Retina (tissue), 1 donor: Measurements from ENCODE around the gene KIAA0040.

Experiments
- DNase-seq: peaks from one replicate; pipeline ENCODE4 v3.0.0-alpha.2; 2016

Gene KIAA0040

GRCh38 chr1:175192630-175193526 lies at the start of gene KIAA0040:
Gene KIAA0040, minus strand, starts transcription at chr1:175192776. Its CDS starts 31,763 bp downstream, at chr1:175161013.
- peak; percentile 54 for DNase-seq

DNA sequence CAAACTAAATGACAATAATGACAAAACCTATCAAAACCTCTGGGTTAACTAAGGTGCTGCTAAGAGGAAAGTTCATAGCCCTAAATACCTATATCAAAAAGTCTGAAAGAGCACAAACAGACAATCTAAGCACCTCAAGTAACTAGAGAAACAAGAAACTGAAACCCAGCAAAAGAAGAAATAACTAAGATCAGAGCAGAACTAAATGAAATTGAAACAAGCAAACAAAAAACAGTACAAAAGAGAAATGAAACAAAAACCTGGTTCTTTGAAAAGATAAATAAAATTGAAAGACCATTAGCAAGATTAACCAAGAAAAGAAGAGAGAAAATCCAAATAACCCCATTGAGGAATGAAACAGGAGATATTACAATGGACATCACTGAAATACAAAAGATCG lies 44.8 kb upstream of the KIAA0040 start:
- DNase-seq = no peak

- no peak for DNase-seq
Measured at GRCh38 chr1:175234639-175235038, 42.1 kb upstream of the KIAA0040 start.

DNA sequence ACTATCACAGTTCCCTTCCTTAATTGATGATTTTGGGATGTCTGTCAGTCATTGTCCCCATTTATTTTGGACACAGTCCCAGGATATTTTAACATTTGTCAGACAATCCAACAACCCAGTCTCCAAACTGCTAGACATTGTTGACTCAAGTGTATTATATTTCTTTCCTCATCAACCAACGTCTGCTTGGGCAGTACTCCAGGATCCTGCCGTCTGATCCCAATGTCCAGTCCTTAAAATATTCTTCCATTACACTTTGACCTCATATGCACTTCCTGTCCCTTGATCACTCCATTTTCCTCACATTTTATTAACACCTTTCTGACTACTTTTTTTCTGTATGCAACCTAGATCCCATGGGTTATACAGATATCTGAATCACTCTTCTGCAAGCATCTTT lies 39.8 kb upstream of the KIAA0040 start:
- DNase-seq = no peak

DNA sequence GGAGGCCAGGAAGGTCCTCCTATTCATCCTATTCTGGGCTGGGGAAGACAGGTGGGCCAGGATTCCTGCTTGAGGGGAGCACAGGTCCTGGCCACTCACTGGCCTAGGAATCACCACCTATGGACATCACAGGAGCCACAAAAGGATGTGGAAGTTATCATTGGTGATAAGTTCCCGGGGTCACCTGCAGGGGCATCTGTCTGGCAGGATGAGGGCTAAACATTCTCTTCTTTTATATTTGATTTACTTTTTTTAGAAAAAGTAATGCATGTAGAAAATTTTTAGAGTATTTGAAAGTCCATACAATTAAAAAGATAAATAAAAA lies 33.2 kb upstream of the KIAA0040 start:
- no peak for DNase-seq

DNA sequence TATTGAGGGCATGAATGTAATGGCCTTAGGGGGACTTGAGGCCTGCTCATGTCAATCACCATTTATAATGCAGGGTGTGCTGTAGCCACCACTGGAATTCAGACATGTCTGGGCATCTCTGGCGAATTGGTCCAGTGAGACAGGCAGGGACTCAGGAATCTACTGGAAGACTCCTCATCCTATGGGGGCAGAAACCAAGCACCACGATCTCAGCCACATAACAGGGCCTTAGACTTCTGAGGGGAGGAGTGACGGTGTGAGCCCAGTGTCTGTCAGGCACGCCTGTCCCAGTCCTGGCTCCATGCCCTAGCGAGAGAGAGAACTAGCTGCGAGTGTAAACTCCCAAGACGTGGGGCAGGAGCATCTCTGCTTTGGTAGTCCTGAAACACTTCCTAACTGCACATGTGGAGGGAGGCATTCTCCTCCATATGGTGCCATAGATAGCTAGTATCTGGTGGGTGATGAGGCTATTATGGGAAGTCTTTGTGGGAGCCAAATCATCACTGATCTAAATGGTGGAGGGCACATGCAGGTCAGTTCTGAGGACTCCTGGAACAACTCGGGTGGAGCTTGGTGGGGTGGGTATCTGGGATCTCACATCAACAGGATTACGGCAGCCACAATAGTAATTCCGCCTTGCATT lies 29.8 kb upstream of the KIAA0040 start:
- no peak for DNase-seq

DNA sequence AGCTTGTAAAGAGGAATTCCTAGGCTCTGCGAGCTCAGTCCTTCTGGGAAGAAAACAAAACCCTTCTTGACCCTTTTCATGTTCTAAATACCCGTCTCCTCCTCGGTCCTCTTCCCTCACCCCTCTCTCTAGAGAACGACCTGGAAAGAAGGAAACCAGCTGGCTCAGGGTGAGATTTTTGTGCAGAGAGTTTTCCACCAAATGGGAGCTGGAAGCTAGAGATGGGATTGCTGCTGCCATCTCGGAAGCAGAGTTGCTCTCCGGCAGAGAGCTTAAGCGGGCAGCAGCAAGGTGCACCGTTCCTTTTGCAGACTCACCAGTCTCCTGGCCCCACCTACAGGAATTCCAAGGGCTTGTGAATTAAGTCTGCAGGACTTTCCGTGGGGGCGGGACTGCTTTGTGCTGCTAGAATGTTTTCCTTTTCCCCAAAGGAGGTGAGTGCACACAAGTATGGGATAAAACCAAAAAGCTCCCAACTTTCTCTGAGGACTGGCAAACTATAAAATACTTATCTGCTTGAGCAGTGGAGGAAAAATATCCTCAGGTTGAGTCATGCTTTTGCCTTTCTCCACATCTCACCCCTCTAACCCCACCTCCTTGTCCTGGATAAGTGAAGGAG lies 29.1 kb upstream of the KIAA0040 start:
- no peak for DNase-seq

- no peak for DNase-seq
Measured at GRCh38 chr1:175220853-175221556, 28.4 kb upstream of the KIAA0040 start.

- DNase-seq = no peak
Measured at GRCh38 chr1:175219774-175220173, 27.2 kb upstream of the KIAA0040 start.

DNA sequence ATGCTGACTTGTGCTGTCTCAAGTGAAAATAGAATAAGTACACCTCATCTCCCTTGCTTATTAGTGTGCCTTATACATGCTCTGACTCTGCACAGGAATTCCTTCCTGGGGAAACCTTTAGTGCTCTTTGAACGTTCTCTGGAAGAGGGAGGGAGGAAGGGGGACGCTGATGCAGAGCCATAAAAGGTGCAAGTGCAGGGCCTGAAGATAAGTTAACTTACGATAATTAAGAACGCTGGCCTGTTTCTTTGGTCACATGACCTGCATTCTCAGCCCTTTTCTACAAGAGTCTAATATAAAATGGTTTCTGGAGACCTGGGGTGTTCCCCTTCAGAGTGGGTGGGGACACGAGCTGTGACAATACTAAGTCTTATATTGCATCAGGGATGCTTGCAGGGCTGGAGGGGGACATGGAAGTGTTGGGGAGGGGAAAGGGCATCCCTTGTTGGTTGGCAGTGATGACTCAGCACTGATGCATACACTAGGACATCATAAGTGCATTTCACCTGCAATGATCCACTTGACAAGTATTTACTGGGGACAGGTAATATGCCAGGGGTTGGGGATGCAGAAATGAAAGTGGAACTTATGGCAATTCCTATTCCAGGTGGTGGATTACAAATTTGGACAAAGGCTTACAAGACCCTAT lies 26.3 kb upstream of the KIAA0040 start:
- no peak for DNase-seq

DNA sequence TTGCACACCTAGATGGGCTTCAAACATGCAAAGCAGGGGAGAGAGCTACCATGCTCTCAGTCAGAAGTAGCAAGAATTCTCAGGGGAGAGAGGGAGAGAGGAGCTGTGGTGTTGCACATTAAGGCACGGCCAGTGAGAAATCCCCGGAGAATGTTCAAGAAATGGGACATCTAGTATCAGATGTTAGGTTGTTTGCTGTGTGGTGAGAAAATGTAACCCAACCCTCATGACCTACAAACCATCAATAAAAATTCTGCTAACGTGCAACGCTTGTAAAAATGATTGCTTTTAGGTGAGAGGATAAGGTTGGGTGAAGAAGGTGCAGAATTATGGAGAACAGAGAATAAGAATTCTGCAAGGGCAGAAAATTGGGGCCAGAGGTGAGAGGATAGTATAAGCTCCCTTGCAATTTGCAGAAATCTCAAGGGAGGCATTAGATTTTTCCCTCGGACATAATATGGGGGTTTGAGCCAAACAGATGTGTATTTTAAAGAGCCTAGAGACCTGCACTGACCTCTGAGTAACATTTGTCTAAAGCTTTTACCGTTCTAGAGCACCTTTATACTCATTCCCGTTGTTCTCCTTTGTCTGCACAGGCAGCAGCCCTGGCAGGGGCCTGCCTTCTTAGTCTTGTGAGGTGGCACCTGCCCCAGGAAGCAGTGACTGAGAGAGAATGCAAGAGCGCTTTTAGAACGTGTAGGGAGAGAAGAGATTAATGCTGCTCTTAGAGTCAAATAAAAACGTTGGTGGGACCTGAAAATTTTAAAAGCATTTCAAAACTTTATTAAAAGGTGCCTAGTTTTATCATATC lies 25.4 kb upstream of the KIAA0040 start:
- no peak for DNase-seq

- no peak for DNase-seq
Measured at GRCh38 chr1:175216444-175216843, 23.9 kb upstream of the KIAA0040 start.

GRCh38 chr1:175211656-175212055 lies 19.1 kb upstream of the KIAA0040 start:
- DNase-seq = no peak

DNA sequence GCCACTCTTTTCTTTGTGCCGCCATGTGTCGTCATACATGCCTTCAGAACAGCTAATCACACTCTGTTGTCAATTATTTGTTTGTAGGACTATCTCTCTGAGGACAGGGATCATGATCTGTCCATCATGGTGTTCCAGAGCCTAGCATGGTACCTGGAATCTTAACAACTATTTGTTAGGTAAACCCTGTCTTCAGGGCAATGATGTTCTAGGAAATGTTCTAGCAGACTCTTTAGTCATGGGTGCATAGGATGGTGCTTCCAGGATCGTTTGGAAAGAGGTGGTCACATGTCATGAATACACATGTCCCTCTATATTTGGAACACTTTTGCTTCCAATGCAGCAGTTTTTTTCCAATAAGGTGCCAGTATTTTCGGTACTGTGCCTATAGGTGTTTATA lies 18.2 kb upstream of the KIAA0040 start:
- no peak for DNase-seq

GRCh38 chr1:175209493-175209921 lies 16.9 kb upstream of the KIAA0040 start:
- no peak for DNase-seq

- DNase-seq = no peak
Measured at GRCh38 chr1:175208773-175209492, 16.4 kb upstream of the KIAA0040 start.

GRCh38 chr1:175207971-175208370 lies 15.4 kb upstream of the KIAA0040 start:
- no peak for DNase-seq

DNA sequence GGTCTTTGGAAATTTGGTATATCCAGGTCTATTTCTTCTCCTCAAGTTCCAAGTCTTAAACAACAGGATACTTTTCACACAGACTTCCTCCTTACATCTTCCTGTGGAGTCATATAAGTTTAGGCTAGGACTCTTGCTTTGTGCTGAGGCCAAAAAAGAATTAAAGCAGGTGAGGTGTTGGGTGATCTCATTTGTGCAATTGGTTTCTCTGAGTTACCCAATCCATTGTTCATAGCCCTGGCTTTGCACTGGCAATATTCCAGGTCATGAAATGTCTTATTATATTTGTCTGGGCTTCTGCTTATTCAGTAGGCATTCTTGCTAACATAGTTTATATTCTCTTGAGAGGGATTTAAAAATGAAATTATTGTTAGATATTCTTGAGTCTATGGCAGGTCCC lies 14.1 kb upstream of the KIAA0040 start:
- DNase-seq = no peak

DNA sequence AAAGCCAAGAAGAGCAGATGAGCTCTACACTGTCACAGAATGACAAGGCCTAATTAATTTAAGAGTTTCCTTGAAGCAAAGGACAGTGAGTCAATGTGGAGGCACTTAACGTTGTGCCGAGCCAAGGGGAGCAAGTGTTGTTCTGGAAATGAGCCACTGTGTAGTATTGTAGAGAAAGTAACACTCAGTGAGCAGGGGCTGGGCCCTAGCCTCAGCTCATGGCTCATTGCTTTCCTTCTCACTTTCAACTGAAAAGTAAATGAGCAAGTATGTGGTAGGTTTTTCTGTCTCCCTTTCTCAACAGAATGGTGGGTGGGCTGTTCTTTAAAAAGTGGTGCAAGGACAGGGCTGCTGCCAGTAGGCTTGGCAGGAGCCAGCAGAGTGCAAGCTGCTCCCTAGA lies 11.8 kb upstream of the KIAA0040 start:
- DNase-seq = no peak

DNA sequence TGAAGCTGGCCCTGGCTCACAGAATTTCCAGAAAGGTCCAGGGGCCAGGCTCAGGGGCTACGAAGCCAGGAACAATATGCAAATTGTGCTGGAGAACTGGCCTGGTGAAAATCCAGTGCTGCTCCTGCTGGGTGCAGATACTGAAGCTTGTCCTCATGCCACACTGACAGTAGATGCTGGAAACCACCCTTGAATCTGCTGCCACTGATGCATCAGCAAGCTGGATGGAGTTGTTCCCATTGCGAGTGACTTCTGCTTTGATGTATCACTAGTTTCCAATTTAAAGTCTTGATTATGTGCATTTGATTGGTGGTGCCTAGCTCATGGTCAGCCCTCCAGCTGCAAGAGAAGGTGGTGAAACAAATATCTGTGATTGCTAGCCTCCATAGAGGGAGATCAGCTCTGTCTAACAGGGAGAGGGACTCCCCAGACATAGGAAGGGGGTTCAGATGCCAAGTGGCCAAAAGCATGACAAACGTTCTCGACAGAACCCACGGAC lies 11.0 kb upstream of the KIAA0040 start:
- no peak for DNase-seq
